Body of pancreas (tissue), 4 donors: ENCODE data around the gene PLCG2. TPM values are rescaled to one million over a fixed set of nuclear protein-coding genes. Genes with fewer than 3 reads are reported as not detected.
"Not testable (repeated sequence)": the region's sequence is repeated elsewhere in the genome, so short reads cannot be mapped to it uniquely, and the experiment has no call there.

ENCODE experiments used
- ATAC-seq: fragments of 150-250 bp; one replicate; pipeline ENCODE4 v1.9.1; 2016
- DNase-seq, 4 donors: peaks; one replicate each; pipeline ENCODE4 v3.0.0-alpha.2; 2019
- H3K27ac ChIP-seq, 4 donors: fragments of 200-600 bp; sonication (generic); 1 replicate in 3 of 4; 2 replicates in 1 of 4; pipeline versions ENCODE4 v1.5.1 to v1.6.1; 2016 to 2019; ENCODE audit warnings: mild to moderate bottlenecking in 1 of 4, mixed read lengths in 1 of 4, moderate library complexity in 1 of 4
- H3K27me3 ChIP-seq, 2 donors: fragments of 200-600 bp; sonication (generic); one replicate each; pipeline ENCODE4 v1.6.0; 2016; ENCODE audit warnings: mild to moderate bottlenecking in 1 of 2
- H3K36me3 ChIP-seq, 2 donors: fragments of 200-600 bp; sonication (generic); replicated peaks in 1 of 2; 2 replicates each; pipeline ENCODE4 v1.5.1; 2016; ENCODE audit warnings: low read depth in 2 of 2; ENCODE audit not compliant: insufficient read depth in 1 of 2
- H3K4me1 ChIP-seq: fragments of 200-600 bp; sonication (generic); one replicate; pipeline ENCODE4 v1.6.0; 2016
- H3K4me3 ChIP-seq, 2 donors: fragments of 200-600 bp; sonication (generic); 1 replicate in 1 of 2; 2 replicates in 1 of 2; pipeline ENCODE4 v1.5.1; 2016 to 2019
- H3K9me3 ChIP-seq, 3 donors: fragments of 200-600 bp; sonication (generic); 1 replicate in 2 of 3; 2 replicates in 1 of 3; pipeline ENCODE4 v1.5.1; 2016
- POLR2A ChIP-seq, 3 donors: fragments of 450-650 bp; IDR thresholded peaks; one replicate each; pipeline ENCODE4 v1.6.1; 2016; ENCODE audit warnings: antibody characterized with exemption in 3 of 3, mild to moderate bottlenecking in 2 of 3
- WGBS, 2 donors: methylation state at CpG; one replicate each; pipeline ENCODE4 v1.1.5; 2017; 5-methylcytosine and 5-hydroxymethylcytosine counted together
- intact Hi-C: fragments of 100-400 bp; cut with DNase I; formaldehyde crosslinking; loops from one replicate; pipeline ENCODE4 v1.15.1; 2023
- total RNA-seq, 2 donors: library from RNA; depleted of rRNA; stranded (reverse); fragments of >200 nt; gene quantifications; one replicate each; pipeline ENCODE4 v1.1.0, GENCODE V29; 2016
- TF ChIP-seq, protein P1 (sequence below), 7 experiments: fragments of 450-650 bp in 4 of 7; fragments of 200-600 bp in 3 of 7; sonication (generic) in 3 of 7; IDR thresholded peaks; one replicate each; pipeline ENCODE4 v1.5.1; 2016 to 2019; ENCODE audit warnings: antibody characterized with exemption in 7 of 7

Gene PLCG2
- total RNA-seq, 2 donors from 2014 or later: 6.7 to 9.6 TPM

DNA sequence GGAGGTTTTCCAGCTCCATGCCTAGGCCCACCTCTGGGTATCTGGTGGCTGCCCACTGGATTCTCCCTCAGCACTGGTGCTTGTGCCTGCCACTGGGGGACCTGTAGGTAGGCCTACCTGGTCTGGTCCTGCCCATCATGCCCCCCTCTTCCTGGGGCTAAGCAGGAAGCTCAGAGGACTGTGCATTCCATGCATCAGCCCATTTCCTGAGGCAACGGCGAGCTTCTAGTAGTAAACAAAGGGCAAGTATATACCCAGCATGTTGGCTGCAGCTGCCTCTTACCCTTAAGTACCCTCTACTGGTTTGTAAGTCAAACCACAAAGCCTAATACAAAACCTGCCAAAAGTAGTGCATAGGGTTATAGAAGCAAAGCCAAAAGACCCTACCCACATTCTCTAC is 194.6 kb downstream of the PLCG2 start:
- intact Hi-C loops: no loop called here
- WGBS, 2 donors: 67 to 93% methylated on average over 2 of the region's 2 CpGs

DNA sequence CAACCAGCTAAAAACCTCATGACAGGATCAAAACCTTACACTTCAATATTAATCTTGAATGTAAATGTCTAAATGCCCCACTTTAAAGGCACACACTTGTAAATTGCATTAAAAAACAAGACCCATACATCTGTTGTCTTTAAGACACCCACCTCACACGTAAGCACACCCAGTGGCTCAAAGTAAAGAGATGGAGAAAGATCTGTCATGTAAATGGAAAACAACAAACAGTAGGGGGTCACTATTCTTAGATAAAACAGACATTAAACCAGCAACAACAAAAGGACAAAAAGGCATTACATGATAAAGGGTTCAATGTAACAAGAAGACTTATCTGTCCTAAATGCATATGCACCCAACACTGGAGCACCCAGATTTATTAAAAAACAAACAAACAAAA is 196.5 kb downstream of the PLCG2 start:
- TF ChIP-seq, protein P1, sequence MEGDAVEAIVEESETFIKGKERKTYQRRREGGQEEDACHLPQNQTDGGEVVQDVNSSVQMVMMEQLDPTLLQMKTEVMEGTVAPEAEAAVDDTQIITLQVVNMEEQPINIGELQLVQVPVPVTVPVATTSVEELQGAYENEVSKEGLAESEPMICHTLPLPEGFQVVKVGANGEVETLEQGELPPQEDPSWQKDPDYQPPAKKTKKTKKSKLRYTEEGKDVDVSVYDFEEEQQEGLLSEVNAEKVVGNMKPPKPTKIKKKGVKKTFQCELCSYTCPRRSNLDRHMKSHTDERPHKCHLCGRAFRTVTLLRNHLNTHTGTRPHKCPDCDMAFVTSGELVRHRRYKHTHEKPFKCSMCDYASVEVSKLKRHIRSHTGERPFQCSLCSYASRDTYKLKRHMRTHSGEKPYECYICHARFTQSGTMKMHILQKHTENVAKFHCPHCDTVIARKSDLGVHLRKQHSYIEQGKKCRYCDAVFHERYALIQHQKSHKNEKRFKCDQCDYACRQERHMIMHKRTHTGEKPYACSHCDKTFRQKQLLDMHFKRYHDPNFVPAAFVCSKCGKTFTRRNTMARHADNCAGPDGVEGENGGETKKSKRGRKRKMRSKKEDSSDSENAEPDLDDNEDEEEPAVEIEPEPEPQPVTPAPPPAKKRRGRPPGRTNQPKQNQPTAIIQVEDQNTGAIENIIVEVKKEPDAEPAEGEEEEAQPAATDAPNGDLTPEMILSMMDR (IDR thresholded peaks at IDR 0.05): no peak
- TF ChIP-seq POLR2A (IDR thresholded peaks at IDR 0.05): no peak
- no peak for ATAC-seq

More for the DNA sequence above, 194.6 kb downstream of the PLCG2 start:
- no peaks in the 10 kb centered on the region for H3K27me3 ChIP-seq
- H3K4me1 ChIP-seq: no peaks in the 10 kb centered on the region
- no peak for TF ChIP-seq POLR2A (IDR thresholded peaks at IDR 0.05)
- TF ChIP-seq, protein P1 (IDR thresholded peaks at IDR 0.05): no peak
- ATAC-seq: no peak
- no peak for DNase-seq
- no peaks in the 10 kb centered on the region for H3K36me3 ChIP-seq
- no peaks in the 10 kb centered on the region for H3K9me3 ChIP-seq
- H3K4me3 ChIP-seq: no peak overlapping the region
- no peak overlapping the region for H3K27ac ChIP-seq

DNA sequence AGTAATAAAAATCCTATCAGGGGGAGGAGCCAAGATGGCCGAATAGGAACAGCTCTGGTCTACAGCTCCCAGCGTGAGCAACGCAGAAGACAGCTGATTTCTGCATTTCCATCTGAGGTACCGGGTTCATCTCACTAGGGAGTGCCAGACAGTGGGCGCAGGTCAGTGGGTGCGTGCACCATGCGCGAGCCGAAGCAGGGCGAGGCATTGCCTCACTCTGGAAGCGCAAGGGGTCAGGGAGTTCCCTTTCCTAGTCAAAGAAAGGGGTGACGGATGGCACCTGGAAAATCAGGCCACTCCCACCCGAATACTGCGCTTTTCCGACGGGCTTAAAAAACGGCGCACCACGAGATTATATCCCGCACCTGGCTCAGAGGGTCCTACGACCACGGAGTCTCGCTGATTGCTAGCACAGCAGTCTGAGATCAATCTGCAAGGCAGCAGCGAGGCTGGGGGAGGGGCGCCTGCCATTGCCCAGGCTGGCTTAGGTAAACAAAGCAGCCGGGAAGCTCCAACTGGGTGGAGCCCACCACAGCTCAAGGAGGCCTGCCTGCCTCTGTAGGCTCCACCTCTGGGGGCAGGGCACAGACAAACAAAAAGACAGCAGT is 198.3 kb downstream of the PLCG2 start:
- intact Hi-C loops, H3K4me1 ChIP-seq, H3K36me3 ChIP-seq, H3K27ac ChIP-seq, DNase-seq, H3K27me3 ChIP-seq, H3K9me3 ChIP-seq, H3K4me3 ChIP-seq, ATAC-seq: not testable (repeated sequence)
- WGBS, 2 donors: 82 to 85% methylated on average over 20 to 25 of the region's 26 CpGs

More for the DNA sequence above, 196.5 kb downstream of the PLCG2 start:
- H3K27ac ChIP-seq: no peak overlapping the region
- WGBS, 2 donors: 30 to 32% methylated on average over 1 of the region's 1 CpG
- no peaks in the 10 kb centered on the region for H3K36me3 ChIP-seq
- no peaks in the 10 kb centered on the region for H3K9me3 ChIP-seq
- H3K4me3 ChIP-seq: no peak overlapping the region
- H3K4me1 ChIP-seq: no peaks in the 10 kb centered on the region
- intact Hi-C loops: no loop called here
- H3K27me3 ChIP-seq: no peaks in the 10 kb centered on the region
- DNase-seq: no peak

DNA sequence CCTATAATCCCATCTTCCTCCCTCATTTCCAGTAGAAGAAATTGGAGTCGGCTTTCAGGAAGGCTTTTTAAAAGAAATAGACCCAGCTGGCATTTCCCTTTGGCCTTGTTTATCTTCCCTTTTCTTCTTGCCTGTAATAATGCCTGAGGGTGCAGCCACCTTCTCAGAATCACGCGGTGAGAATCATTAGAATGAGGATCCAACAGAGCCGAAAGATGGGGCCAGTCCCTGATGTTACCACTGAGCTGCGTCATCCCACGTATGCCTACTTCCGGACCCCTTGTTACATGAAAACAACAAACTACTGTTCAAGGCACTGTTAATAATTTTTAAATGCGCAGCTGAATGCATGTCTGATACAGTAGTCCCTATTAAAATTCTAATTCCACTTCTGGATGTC is 208.0 kb downstream of the PLCG2 start:
- Histone ChIP-seq H3K4me3 (no peak overlapping the region), H3K27ac (no peak overlapping the region), H3K4me1 (peaks cover 7% of the 10 kb centered on the region), H3K36me3 (no peaks in the 10 kb centered on the region), H3K27me3 (no peaks in the 10 kb centered on the region), H3K9me3 (no peaks in the 10 kb centered on the region)
- TF ChIP-seq POLR2A (IDR thresholded peaks at IDR 0.05): no peak
- TF ChIP-seq, protein P1 (IDR thresholded peaks at IDR 0.05): no peak
- WGBS, 2 donors: 76 to 93% methylated on average over 8 of the region's 8 CpGs
- ATAC-seq: no peak
- no peak for DNase-seq
- intact Hi-C loops: no loop called here

DNA sequence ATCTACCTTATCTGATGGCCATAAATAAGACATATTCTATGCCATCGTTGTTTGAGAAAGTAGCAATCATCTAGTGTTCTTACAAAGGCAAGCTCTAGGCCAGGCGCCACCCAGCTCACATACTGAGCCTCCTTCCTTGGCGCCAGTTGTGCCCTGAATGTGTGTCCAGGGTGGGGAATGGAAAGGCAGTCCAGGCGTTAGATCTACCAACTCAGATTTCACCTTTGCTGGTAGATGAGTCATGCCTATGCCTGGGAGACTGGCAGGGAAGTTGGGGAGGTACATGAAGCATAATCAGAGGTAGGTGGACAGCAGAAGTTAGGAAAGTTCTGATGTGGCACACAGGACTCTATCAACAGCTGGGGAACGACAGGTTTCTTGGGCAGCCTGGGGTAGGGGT is 208.6 kb downstream of the PLCG2 start:
- peaks cover 7% of the 10 kb centered on the region for H3K4me1 ChIP-seq
- H3K36me3 ChIP-seq: no peaks in the 10 kb centered on the region
- 67 to 72% methylated on average over 5 of the region's 5 CpGs for WGBS, 2 donors
- H3K27ac ChIP-seq: no peak overlapping the region
- TF ChIP-seq POLR2A (IDR thresholded peaks at IDR 0.05): no peak
- TF ChIP-seq, protein P1 (IDR thresholded peaks at IDR 0.05): no peak
- DNase-seq: no peak
- no peak overlapping the region for H3K4me3 ChIP-seq
- H3K9me3 ChIP-seq: no peaks in the 10 kb centered on the region
- ATAC-seq: no peak
- H3K27me3 ChIP-seq: no peaks in the 10 kb centered on the region
- intact Hi-C loops: no loop called here
